Measurements from ENCODE around the gene CDKN1B. TPM values are rescaled to one million over a fixed set of nuclear protein-coding genes. Genes with fewer than 3 reads are reported as not detected.
A peak's percentile ranks its signal among the peaks of the same experiment; 100 is the strongest.

The CDKN1B gene
- total RNA-seq, 1 donor from 2014 or later: 37.5 TPM

GRCh38 chr12:12696562-12697383, 20.4 kb upstream of the CDKN1B start:
- peak; percentile 95 for DNase-seq
- peak; percentile 96 for ATAC-seq (ENCODE audit: poor library complexity)
- intact Hi-C loops (cut with DNase I): no loop called here

- no peak for ATAC-seq (ENCODE audit: poor library complexity)
- intact Hi-C loops (cut with DNase I): no loop called here
- no peak for DNase-seq
Measured at GRCh38 chr12:12699345-12699744, 17.8 kb upstream of the CDKN1B start.

GRCh38 chr12:12700254-12700653, 16.9 kb upstream of the CDKN1B start:
- DNase-seq (no peak), ATAC-seq (ENCODE audit: poor library complexity) (no peak)
- intact Hi-C loops (cut with DNase I): no loop called here

DNA sequence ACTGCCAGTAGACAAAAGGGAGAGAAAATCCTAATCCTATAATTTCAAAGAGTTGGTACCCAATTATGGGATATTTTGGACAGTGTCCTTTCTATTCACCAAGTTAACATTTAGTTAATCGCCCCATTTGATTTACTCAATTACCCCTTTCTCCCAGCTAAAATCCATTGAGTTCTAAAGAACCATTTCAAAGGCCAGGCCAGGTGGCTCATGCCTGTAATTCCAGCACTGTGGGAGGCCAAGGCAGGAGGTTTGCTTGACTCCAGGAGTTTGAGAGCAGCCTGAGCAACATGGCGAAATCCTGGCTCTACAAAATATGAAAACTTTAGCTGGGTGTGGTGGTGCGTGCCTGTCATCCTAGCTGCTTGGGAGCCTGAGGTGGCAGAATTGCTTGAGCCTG, 15.7 kb upstream of the CDKN1B start:
- no peak for ATAC-seq (ENCODE audit: poor library complexity)
- intact Hi-C loops (cut with DNase I): no loop called here
- DNase-seq: no peak

- ATAC-seq (ENCODE audit: poor library complexity): peak; percentile 98
- intact Hi-C loops (cut with DNase I): loop anchor here (5.0 kb wide), 1 partner anchor 327 kb away; no protein-coding TSS in a partner anchor
- no peak for DNase-seq
Measured at GRCh38 chr12:12704593-12705230, 12.5 kb upstream of the CDKN1B start.

DNA sequence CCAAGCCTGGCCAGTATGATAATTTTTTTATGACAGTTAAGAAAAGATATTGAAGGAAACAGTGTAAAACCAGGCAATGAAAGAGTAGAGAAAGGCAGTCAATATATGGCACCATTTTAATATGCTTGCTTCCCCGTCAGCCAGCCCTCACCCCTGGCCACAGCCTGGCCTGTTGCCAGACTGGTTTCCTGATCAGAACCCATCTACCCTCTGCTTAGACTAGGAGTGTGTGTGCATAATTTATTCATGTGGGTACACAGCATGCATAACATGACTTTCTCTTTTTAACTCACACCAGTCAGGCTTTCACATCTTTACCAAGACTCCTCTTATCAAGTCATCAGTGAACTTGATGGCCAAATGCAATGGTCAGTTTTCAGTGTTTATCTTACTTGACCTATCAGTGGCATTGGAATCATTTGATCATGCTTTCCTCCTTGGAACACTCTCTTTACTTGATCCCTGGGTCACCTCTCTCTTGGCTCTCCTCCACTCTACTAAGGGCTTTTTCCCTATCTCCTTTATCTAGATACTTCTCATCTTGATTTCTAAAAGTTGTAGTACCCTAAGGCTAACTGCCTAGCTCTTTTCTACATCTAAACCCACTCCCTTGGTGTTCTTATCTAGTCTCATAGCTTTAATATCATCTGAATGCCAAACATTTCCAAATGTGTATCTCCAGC, 11.2 kb upstream of the CDKN1B start:
- intact Hi-C loops (cut with DNase I): loop anchor here (5.0 kb wide), 1 partner anchor 329 kb away; no protein-coding TSS in a partner anchor
- ATAC-seq (ENCODE audit: poor library complexity): no peak
- DNase-seq: peak; percentile 51

DNA sequence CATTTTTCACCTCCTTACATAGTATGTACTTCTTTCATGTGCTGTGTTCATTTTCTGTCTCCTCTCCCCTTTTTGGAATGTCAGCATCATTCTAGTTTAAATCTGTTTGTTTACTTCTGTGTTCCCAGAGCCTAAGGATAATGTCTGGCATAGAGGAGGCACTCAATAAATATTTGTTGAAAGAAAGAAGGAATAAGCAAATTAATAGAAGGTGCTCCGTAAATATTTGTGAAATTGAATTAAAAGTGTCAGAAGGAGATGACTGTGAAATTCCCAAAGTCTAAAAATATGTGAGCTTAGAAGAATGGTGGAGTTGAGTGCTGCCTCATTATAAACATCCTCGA, 3.3 kb upstream of the CDKN1B start:
- DNase-seq: no peak
- no peak for ATAC-seq (ENCODE audit: poor library complexity)
- intact Hi-C loops (cut with DNase I): no loop called here

GRCh38 chr12:12714276-12715021, 2.7 kb upstream of the CDKN1B start:
- DNase-seq (peak; percentile 56), ATAC-seq (ENCODE audit: poor library complexity) (no peak)
- intact Hi-C loops (cut with DNase I): loop anchor here (5.0 kb wide), 1 partner anchor 73 kb away; the partner anchor contains the start of gene APOLD1

DNA sequence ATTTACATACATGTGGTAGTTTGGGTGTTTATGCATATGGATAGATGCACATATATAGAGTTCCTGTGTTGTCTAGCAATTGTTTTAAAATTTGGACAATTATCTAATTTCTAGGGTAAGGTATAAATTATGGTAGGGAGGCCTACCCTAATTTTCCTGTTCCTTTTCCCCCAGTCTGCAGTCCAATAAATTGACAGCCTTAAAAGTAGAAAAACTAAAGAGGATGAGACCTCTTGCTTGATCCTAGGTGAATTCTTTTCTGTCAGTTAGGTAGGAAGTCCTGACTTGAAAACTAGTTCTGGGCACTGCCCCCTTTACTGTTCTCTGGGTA, 2.1 kb upstream of the CDKN1B start:
- intact Hi-C loops (cut with DNase I): loop anchor here (5.0 kb wide), 1 partner anchor 72 kb away; the partner anchor contains the start of gene APOLD1
- no peak for ATAC-seq (ENCODE audit: poor library complexity)

DNA sequence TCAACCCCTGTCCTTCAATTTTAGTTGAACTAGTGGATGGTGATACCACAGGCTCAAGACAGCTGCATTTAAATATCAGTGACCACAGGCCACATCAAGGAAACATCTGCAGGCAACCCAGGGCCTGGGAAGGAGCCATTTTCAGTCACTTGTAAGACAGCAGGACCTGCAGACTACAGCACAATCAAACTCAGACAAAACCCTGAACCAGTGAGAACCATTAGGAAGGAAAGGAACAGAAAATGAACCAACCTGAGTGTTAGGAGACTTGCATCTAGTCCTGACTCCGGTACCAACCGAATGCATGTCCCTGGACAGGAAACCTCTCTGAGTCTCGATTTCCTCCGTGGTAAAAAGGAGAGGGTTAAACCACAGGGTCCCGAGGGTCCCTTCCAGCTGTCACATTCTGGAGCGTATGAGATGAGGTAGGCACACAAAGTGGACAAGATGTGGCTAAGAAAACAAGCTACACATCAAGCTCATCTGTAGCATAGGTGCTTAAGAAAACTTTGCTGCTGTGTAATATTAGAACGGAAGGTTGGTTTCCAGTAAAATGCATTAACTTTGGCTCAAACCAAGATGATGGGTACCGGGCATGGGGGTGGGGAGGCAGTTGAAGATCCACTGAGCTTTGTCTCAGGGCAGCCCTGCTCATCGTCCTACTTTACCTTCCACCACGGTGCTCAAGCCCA, 1.6 kb upstream of the CDKN1B start:
- intact Hi-C loops (cut with DNase I): loop anchor here (5.0 kb wide), 1 partner anchor 72 kb away; the partner anchor contains the start of gene APOLD1
- ATAC-seq (ENCODE audit: poor library complexity) (no peak), DNase-seq (no peak)

More for the DNA sequence above, 2.1 kb upstream of the CDKN1B start:
- DNase-seq: no peak

GRCh38 chr12:12716151-12716792, 896 bp upstream of the CDKN1B start:
- intact Hi-C loops (cut with DNase I): loop anchor here (5.0 kb wide), 1 partner anchor 71 kb away; the partner anchor contains the start of gene APOLD1
- peak; percentile 2 for ATAC-seq (ENCODE audit: poor library complexity)
- no peak for DNase-seq

- intact Hi-C loops (cut with DNase I): loop anchor here (5.0 kb wide), 1 partner anchor 70 kb away; the partner anchor contains the start of gene APOLD1
- peak; percentile 49 for ATAC-seq (ENCODE audit: poor library complexity)
- peak; percentile 58 for DNase-seq
Measured at GRCh38 chr12:12717586-12718380, 615 bp downstream of the CDKN1B start.

- intact Hi-C loops (cut with DNase I): loop anchor here (5.0 kb wide), 1 partner anchor 69 kb away; the partner anchor contains the start of gene APOLD1
- no peak for DNase-seq
- no peak for ATAC-seq (ENCODE audit: poor library complexity)
Measured at GRCh38 chr12:12718381-12718759, 1.2 kb downstream of the CDKN1B start.

DNA sequence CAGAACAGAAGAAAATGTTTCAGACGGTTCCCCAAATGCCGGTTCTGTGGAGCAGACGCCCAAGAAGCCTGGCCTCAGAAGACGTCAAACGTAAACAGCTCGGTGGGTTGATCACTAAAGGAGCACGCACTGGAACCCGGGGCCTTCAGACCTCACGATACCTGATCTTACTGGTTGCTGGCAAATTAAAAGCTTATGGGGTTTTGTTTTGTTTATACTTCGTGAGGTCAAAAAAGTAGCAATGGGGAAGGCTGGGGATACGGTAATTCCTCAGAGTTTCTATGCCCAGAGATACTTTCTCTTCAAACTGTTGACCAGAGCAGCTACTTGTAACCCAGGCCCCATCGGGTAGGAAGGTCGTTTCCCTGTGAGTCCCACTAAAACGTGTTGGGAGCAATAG, 1.7 kb downstream of the CDKN1B start:
- intact Hi-C loops (cut with DNase I): loop anchor here (5.0 kb wide), 1 partner anchor 68 kb away; the partner anchor contains the start of gene APOLD1
- ATAC-seq (ENCODE audit: poor library complexity) (no peak), DNase-seq (no peak)

DNA sequence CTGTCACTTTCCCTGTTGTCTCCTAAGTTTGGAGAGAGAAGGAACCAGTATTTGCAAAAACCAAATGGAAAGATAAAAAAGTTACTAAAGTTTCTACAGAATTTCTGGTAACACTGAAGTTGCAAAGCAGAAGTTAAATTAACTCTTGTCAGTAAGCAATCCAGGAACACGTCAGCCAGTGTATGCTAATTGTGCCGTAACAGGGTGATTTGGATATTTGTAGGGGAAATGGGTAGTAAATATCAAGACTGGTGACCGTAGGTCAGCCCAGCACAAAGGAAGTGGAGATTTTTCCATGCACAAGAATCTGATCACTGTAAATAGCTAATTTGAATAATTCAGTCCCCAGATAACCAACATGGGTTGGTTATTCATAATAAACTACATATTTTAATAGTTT, 2.3 kb downstream of the CDKN1B start:
- no peak for DNase-seq
- intact Hi-C loops (cut with DNase I): loop anchor here (5.0 kb wide), 1 partner anchor 68 kb away; the partner anchor contains the start of gene APOLD1
- no peak for ATAC-seq (ENCODE audit: poor library complexity)

- no peak for ATAC-seq (ENCODE audit: poor library complexity)
- DNase-seq: no peak
- intact Hi-C loops (cut with DNase I): no loop called here
Measured at GRCh38 chr12:12720052-12720451, 2.9 kb downstream of the CDKN1B start.

GRCh38 chr12:12720672-12721161, 3.5 kb downstream of the CDKN1B start:
- intact Hi-C loops (cut with DNase I): no loop called here

More at GRCh38 chr12:12720672-12721161, 3.5 kb downstream of the CDKN1B start:
- DNase-seq: no peak
- ATAC-seq (ENCODE audit: poor library complexity): no peak

Data from Right ventricle myocardium superior (tissue), 1 donor.